HepG2 (cell line): ENCODE measurements around the gene PSMD4. TPM values are rescaled to one million over a fixed set of nuclear protein-coding genes. Genes with fewer than 3 reads are reported as not detected.

Experiments used
- ATF6 ChIP-seq: sonication (generic); formaldehyde crosslinking; conservative IDR thresholded peaks from 2 replicates; pipeline ENCODE4 v1.4.0; 2020; ENCODE audit warnings: missing genetic modification reagents
- BORCS8-MEF2B ChIP-seq: sonication (generic); formaldehyde crosslinking; IDR thresholded peaks from 2 replicates; pipeline ENCODE4 v1.8.0; 2022; ENCODE audit warnings: mild to moderate bottlenecking, missing genetic modification reagents
- CREM ChIP-seq, 2 experiments: sonication (generic) in 1 of 2; formaldehyde crosslinking in 1 of 2; IDR thresholded peaks; 2 replicates each; pipeline versions ENCODE4 v1.4.0 to v1.6.1; 2016 to 2020; ENCODE audit warnings: antibody characterized with exemption in 1 of 2, mild to moderate bottlenecking in 1 of 2, missing genetic modification reagents in 1 of 2
- DBP ChIP-seq: sonication (generic); formaldehyde crosslinking; IDR thresholded peaks from 2 replicates; pipeline ENCODE4 v1.4.0; 2020; ENCODE audit warnings: missing genetic modification reagents; ENCODE audit errors: not compliant biosample characterization
- GATAD1 ChIP-seq: IDR thresholded peaks from 2 replicates; pipeline ENCODE4 v1.6.1; 2016; ENCODE audit warnings: missing genetic modification reagents, missing compliant biosample characterization
- HNRNPL ChIP-seq: fragments of 200-400 bp; formaldehyde crosslinking; IDR thresholded peaks from 2 replicates; pipeline ENCODE4 v1.6.1; 2017; ENCODE audit warnings: mild to moderate bottlenecking, low read depth, low read length
- HOXD1 ChIP-seq: sonication (generic); formaldehyde crosslinking; IDR thresholded peaks from 2 replicates; pipeline ENCODE4 v1.5.0; 2020; ENCODE audit warnings: missing genetic modification reagents
- IRF1 ChIP-seq: sonication (generic); formaldehyde crosslinking; IDR thresholded peaks from 2 replicates; pipeline ENCODE4 v1.4.0; 2020; ENCODE audit warnings: low read depth, mild to moderate bottlenecking, missing genetic modification reagents
- JUND ChIP-seq: sonication (generic); formaldehyde crosslinking; IDR thresholded peaks from 2 replicates; pipeline ENCODE4 v1.8.0; 2022; ENCODE audit warnings: mild to moderate bottlenecking, missing genetic modification reagents
- KAT8 ChIP-seq: IDR thresholded peaks from 2 replicates; pipeline ENCODE4 v1.6.1; 2016; ENCODE audit warnings: missing genetic modification reagents, missing compliant biosample characterization
- KDM1A ChIP-seq: IDR thresholded peaks from 2 replicates; pipeline ENCODE4 v1.6.1; 2016; ENCODE audit warnings: missing compliant biosample characterization
- LCORL ChIP-seq, 2 experiments: fragments of 450-650 bp in 1 of 2; sonication (generic) in 1 of 2; formaldehyde crosslinking in 1 of 2; IDR thresholded peaks; 2 replicates each; pipeline versions ENCODE4 v1.5.0 to v1.6.1; 2017 to 2020; ENCODE audit warnings: antibody characterized with exemption in 1 of 2, missing genetic modification reagents in 1 of 2
- MTF1 ChIP-seq: sonication (generic); formaldehyde crosslinking; IDR thresholded peaks from 2 replicates; pipeline ENCODE4 v1.5.0; 2020; ENCODE audit warnings: missing genetic modification reagents
- POLR2AphosphoS5 ChIP-seq: IDR thresholded peaks from 2 replicates; pipeline ENCODE4 v1.6.1; 2012; ENCODE audit warnings: low read depth, low read length
- SAP130 ChIP-seq: IDR thresholded peaks from 2 replicates; pipeline ENCODE4 v1.6.1; 2016; ENCODE audit warnings: low read depth
- SIN3A ChIP-seq: IDR thresholded peaks from 2 replicates; pipeline ENCODE4 v1.6.1; 2011; ENCODE audit warnings: low read depth, mild to moderate bottlenecking, control low read depth, low read length, borderline replicate concordance
- SYNCRIP ChIP-seq: fragments of 200-400 bp; formaldehyde crosslinking; IDR thresholded peaks from 2 replicates; pipeline ENCODE4 v1.6.1; 2018; ENCODE audit warnings: mild to moderate bottlenecking, low read depth, low read length; ENCODE audit not compliant: insufficient read depth
- ZBTB14 ChIP-seq: sonication (generic); formaldehyde crosslinking; IDR thresholded peaks from 2 replicates; pipeline ENCODE4 v1.4.0; 2020; ENCODE audit warnings: missing genetic modification reagents
- ZBTB34 ChIP-seq: sonication (generic); formaldehyde crosslinking; IDR thresholded peaks from 2 replicates; pipeline ENCODE4 v1.8.0; 2022; ENCODE audit warnings: mild to moderate bottlenecking, missing genetic modification reagents
- ZC3H4 ChIP-seq: sonication (generic); formaldehyde crosslinking; IDR thresholded peaks from 2 replicates; pipeline ENCODE4 v1.4.0; 2020; ENCODE audit warnings: missing genetic modification reagents, borderline replicate concordance
- ZNF260 ChIP-seq: sonication (generic); formaldehyde crosslinking; IDR thresholded peaks from 2 replicates; pipeline ENCODE4 v1.4.0; 2020; ENCODE audit warnings: missing genetic modification reagents, low read depth, mild to moderate bottlenecking, borderline replicate concordance
- ZNF777 ChIP-seq: sonication (generic); formaldehyde crosslinking; IDR thresholded peaks from 2 replicates; pipeline ENCODE4 v1.4.0; 2020; ENCODE audit warnings: missing genetic modification reagents
- ZNF83 ChIP-seq: sonication (generic); formaldehyde crosslinking; IDR thresholded peaks from 2 replicates; pipeline ENCODE4 v1.4.0; 2020; ENCODE audit warnings: missing genetic modification reagents, mild to moderate bottlenecking, borderline replicate concordance
- polyA plus RNA-seq, 8 experiments: library from polyadenylated mRNA; depleted of rRNA in 3 of 8; stranded (reverse) in 7 of 8; unstranded in 1 of 8; fragments of >200 nt; fragmentation: Illumina TruSeq in 4 of 8; extraction: Trizol in 4 of 8; gene quantifications; 2 replicates each; pipeline versions ENCODE4 v1.2.1 to v1.2.3, GENCODE V29; 2011 to 2016; ENCODE audit warnings: low read depth in 4 of 8, missing spikeins in 1 of 8, mixed read lengths in 1 of 8; ENCODE audit not compliant: insufficient read depth in 1 of 8
- total RNA-seq, 5 experiments: library from RNA; depleted of rRNA; stranded (reverse); fragments of >200 nt; fragmentation: Illumina TruSeq; extraction: Trizol; gene quantifications; 2 replicates each; pipeline ENCODE4 v1.2.3, GENCODE V29; 2016; ENCODE audit warnings: low read depth in 1 of 5

The PSMD4 gene
- total and polyA plus RNA-seq, 2 of the 13 experiments (the other 11 are each of a cell fraction or from before 2014, with no cell fraction given) = 194 to 243 TPM

- no peak; the same call in 1 of the 2 replicates for TF ChIP-seq HNRNPL
- TF ChIP-seq CREM (IDR thresholded peaks at IDR 0.05) = peak; percentile 88
- TF ChIP-seq CREM (CRISPR knock-in tag; IDR thresholded peaks at IDR 0.05) = no peak; the same call in 1 of the 2 replicates
- TF ChIP-seq MTF1 (CRISPR knock-in tag) = 0 out of 2 replicates have a peak, but pooled peaks have one; percentile 16
- peak; percentile 46; the same call in 1 of the 2 replicates for TF ChIP-seq ZNF83
- TF ChIP-seq SYNCRIP = no peak
- peak; percentile 75 for TF ChIP-seq JUND
- TF ChIP-seq ZBTB34 (CRISPR knock-in tag) = no peak
- peak; percentile 63; the same call in 1 of the 2 replicates for TF ChIP-seq BORCS8-MEF2B
- TF ChIP-seq LCORL (IDR thresholded peaks at IDR 0.05) = no peak
- TF ChIP-seq LCORL (CRISPR knock-in tag; IDR thresholded peaks at IDR 0.05) = peak; percentile 76
- TF ChIP-seq SIN3A = 0 out of 2 replicates have a peak, but pooled peaks have one; percentile 66
- peak; percentile 73; the same call in 1 of the 2 replicates for TF ChIP-seq SAP130 (CRISPR knock-in tag)
- no peak for TF ChIP-seq ZBTB14 (CRISPR knock-in tag)
- TF ChIP-seq DBP = no peak
- peak; percentile 78 for TF ChIP-seq KAT8 (CRISPR knock-in tag)
- no peak; the same call in 1 of the 2 replicates for TF ChIP-seq IRF1
- peak; percentile 80 for TF ChIP-seq POLR2AphosphoS5
- no peak for TF ChIP-seq ZNF260 (CRISPR knock-in tag)
- no peak; the same call in 1 of the 2 replicates for TF ChIP-seq ZC3H4 (CRISPR knock-in tag)
- peak; percentile 39; the same call in 1 of the 2 replicates for TF ChIP-seq ZNF777
- TF ChIP-seq HOXD1 (CRISPR knock-in tag) = 0 out of 2 replicates have a peak, but pooled peaks have one; percentile 13
- no peak for TF ChIP-seq KDM1A
- peak; percentile 75; the same call in 1 of the 2 replicates for TF ChIP-seq GATAD1 (CRISPR knock-in tag)
- TF ChIP-seq ATF6 = no peak
Observed at GRCh38 chr1:151281225-151281968, 26.9 kb downstream of the PSMD4 start (continued).
